ENCODE data around the gene SH3RF3.

SH3RF3 gene

GRCh38 chr2:109392140-109392539 is 263.1 kb downstream of the SH3RF3 start:
- no peaks in the 10 kb centered on the region for H4K20me1 ChIP-seq (ENCODE audit: insufficient read depth)
- H3K36me3 ChIP-seq (ENCODE audit: insufficient read depth) = no peaks in the 10 kb centered on the region
- no peaks in the 10 kb centered on the region for H3K79me2 ChIP-seq (ENCODE audit: insufficient read depth, low read depth)
- no peak overlapping the region for H3K27ac ChIP-seq
- no peaks in the 10 kb centered on the region for H3K27me3 ChIP-seq (ENCODE audit: insufficient read depth, low read depth)
- no peak overlapping the region for H3K4me2 ChIP-seq
- no peak overlapping the region for H3K4me3 ChIP-seq (IDR thresholded peaks at IDR 0.05; ENCODE audit: insufficient read depth, low read depth, low read length)
- H2AFZ ChIP-seq (ENCODE audit: low read depth) = no peak overlapping the region
- TF ChIP-seq CTCF (conservative IDR thresholded peaks at IDR 0.05; ENCODE audit: low read depth, low read length) = no peak
- no peaks in the 10 kb centered on the region for H3K4me1 ChIP-seq (ENCODE audit: low read depth, poor library complexity, severe bottlenecking)
- H3K9ac ChIP-seq = no peak overlapping the region

- Histone ChIP-seq H3K27ac (no peak overlapping the region), H4K20me1 (ENCODE audit: insufficient read depth) (no peaks in the 10 kb centered on the region), H3K9ac (no peak overlapping the region), H3K4me1 (ENCODE audit: low read depth, poor library complexity, severe bottlenecking) (no peaks in the 10 kb centered on the region), H3K27me3 (ENCODE audit: insufficient read depth, low read depth) (no peaks in the 10 kb centered on the region), H3K36me3 (ENCODE audit: insufficient read depth) (no peaks in the 10 kb centered on the region), H3K4me3 (IDR thresholded peaks at IDR 0.05; ENCODE audit: insufficient read depth, low read depth, low read length) (no peak overlapping the region), H3K79me2 (ENCODE audit: insufficient read depth, low read depth) (no peaks in the 10 kb centered on the region), H3K4me2 (no peak overlapping the region), H2AFZ (ENCODE audit: low read depth) (no peak overlapping the region)
- no peak for TF ChIP-seq CTCF (conservative IDR thresholded peaks at IDR 0.05; ENCODE audit: low read depth, low read length)
These were observed 264.0 kb downstream of the SH3RF3 start for GRCh38 chr2:109392816-109393661.

- H3K27me3 ChIP-seq (ENCODE audit: insufficient read depth, low read depth) = no peaks in the 10 kb centered on the region
- H2AFZ ChIP-seq (ENCODE audit: low read depth) = no peak overlapping the region
- no peaks in the 10 kb centered on the region for H3K36me3 ChIP-seq (ENCODE audit: insufficient read depth)
- no peak overlapping the region for H3K9ac ChIP-seq
- no peaks in the 10 kb centered on the region for H4K20me1 ChIP-seq (ENCODE audit: insufficient read depth)
- TF ChIP-seq CTCF (conservative IDR thresholded peaks at IDR 0.05; ENCODE audit: low read depth, low read length) = no peak
- H3K4me2 ChIP-seq = no peak overlapping the region
- H3K4me3 ChIP-seq (IDR thresholded peaks at IDR 0.05; ENCODE audit: insufficient read depth, low read depth, low read length) = no peak overlapping the region
- H3K4me1 ChIP-seq (ENCODE audit: low read depth, poor library complexity, severe bottlenecking) = no peaks in the 10 kb centered on the region
- no peak overlapping the region for H3K27ac ChIP-seq
- no peaks in the 10 kb centered on the region for H3K79me2 ChIP-seq (ENCODE audit: insufficient read depth, low read depth)
These were observed 264.6 kb downstream of the SH3RF3 start for GRCh38 chr2:109393662-109393972.

- Histone ChIP-seq H3K9ac (no peak overlapping the region), H3K4me2 (no peak overlapping the region), H3K79me2 (ENCODE audit: insufficient read depth, low read depth) (no peaks in the 10 kb centered on the region), H3K4me3 (IDR thresholded peaks at IDR 0.05; ENCODE audit: insufficient read depth, low read depth, low read length) (no peak overlapping the region), H4K20me1 (ENCODE audit: insufficient read depth) (no peaks in the 10 kb centered on the region), H2AFZ (ENCODE audit: low read depth) (no peak overlapping the region), H3K4me1 (ENCODE audit: low read depth, poor library complexity, severe bottlenecking) (no peaks in the 10 kb centered on the region), H3K27me3 (ENCODE audit: insufficient read depth, low read depth) (no peaks in the 10 kb centered on the region), H3K27ac (no peak overlapping the region), H3K36me3 (ENCODE audit: insufficient read depth) (no peaks in the 10 kb centered on the region)
- no peak for TF ChIP-seq CTCF (conservative IDR thresholded peaks at IDR 0.05; ENCODE audit: low read depth, low read length)
These were observed 266.6 kb downstream of the SH3RF3 start for GRCh38 chr2:109395494-109396201.

Measured in KMS-11 (cell line).